ENCODE measurements around the gene ANKRD33B.
"Not testable (repeated sequence)": the region's sequence is repeated elsewhere in the genome, so short reads cannot be mapped to it uniquely, and the experiment has no call there.

GRCh38 chr5:10549123-10549514, 14.8 kb upstream of the ANKRD33B start:
- TF ChIP-seq CTCF (optimal IDR thresholded peaks at IDR 0.05 in 1 of 3, IDR thresholded peaks at IDR 0.05 in 1 of 3, conservative IDR thresholded peaks at IDR 0.05 in 1 of 3; ENCODE audit: extremely low read depth in 1 of 3, insufficient read depth in 2 of 3, low read length in 3 of 3); EZH2 (IDR thresholded peaks at IDR 0.05; ENCODE audit: low read length): not testable (repeated sequence)

Measured in keratinocyte (primary cell).